Small intestine (tissue), 7 donors: ENCODE data around the gene TEX48. TPM values are rescaled to one million over a fixed set of nuclear protein-coding genes. Genes with fewer than 3 reads are reported as not detected.

Experiments used
- DNase-seq, 2 donors: peaks; one replicate each; pipeline versions ENCODE4 v3.0.0 to v3.0.0-alpha.2; 2013
- FAIRE-seq: peaks from 2 replicates; lab custom pipeline; 2012; peaks lifted over from hg19 to GRCh38; lab: Jason Lieb, UNC
- H3K27ac ChIP-seq, 3 donors: one replicate each; pipeline ENCODE4 v1.5.1; 2013; ENCODE audit warnings: low read length in 2 of 3, mild to moderate bottlenecking in 2 of 3, control low read depth in 1 of 3, inconsistent platforms in 1 of 3, low read depth in 1 of 3, moderate library complexity in 1 of 3
- H3K27me3 ChIP-seq, 3 donors: one replicate each; pipeline ENCODE4 v1.6.1; 2013; ENCODE audit warnings: low read length in 3 of 3, inconsistent platforms in 1 of 3; ENCODE audit not compliant: control insufficient read depth in 3 of 3, insufficient read depth in 3 of 3
- H3K36me3 ChIP-seq, 3 donors: one replicate each; pipeline ENCODE4 v1.6.1; 2013; ENCODE audit warnings: low read length in 3 of 3, inconsistent platforms in 1 of 3, low read depth in 1 of 3, mild to moderate bottlenecking in 1 of 3, moderate library complexity in 1 of 3; ENCODE audit not compliant: control insufficient read depth in 3 of 3, insufficient read depth in 2 of 3
- H3K4me1 ChIP-seq, 3 donors: one replicate each; pipeline ENCODE4 v1.6.1; 2013; ENCODE audit warnings: low read length in 2 of 3, inconsistent platforms in 1 of 3, low read depth in 1 of 3, mild to moderate bottlenecking in 1 of 3, moderate library complexity in 1 of 3; ENCODE audit not compliant: control insufficient read depth in 3 of 3, insufficient read depth in 2 of 3
- H3K4me3 ChIP-seq, 3 donors: one replicate each; pipeline ENCODE4 v1.5.1; 2013; ENCODE audit warnings: low read length in 3 of 3, control low read depth in 1 of 3, inconsistent platforms in 1 of 3, low read depth in 1 of 3, mild to moderate bottlenecking in 1 of 3, moderate library complexity in 1 of 3
- H3K9me3 ChIP-seq, 2 donors: one replicate each; pipeline ENCODE4 v1.6.1; 2013; ENCODE audit warnings: low read depth in 1 of 2, low read length in 1 of 2; ENCODE audit not compliant: control insufficient read depth in 2 of 2, insufficient read depth in 1 of 2
- WGBS, 3 donors: extraction: QIAGEN DNeasy Blood & Tissue Kit; methylation state at CpG; one replicate each; pipeline ENCODE4 v1.1.7; 2013; 5-methylcytosine and 5-hydroxymethylcytosine counted together
- polyA plus RNA-seq, 4 donors: library from polyadenylated mRNA; stranded (reverse) in 3 of 4; unstranded in 1 of 4; fragments of 200-250 nt in 3 of 4; fragments of 120-200 nt in 1 of 4; gene quantifications; one replicate each; pipeline versions ENCODE4 v1.2.1 to v1.2.3, GENCODE V29; 2013
- donor health status: healthy with polysubstance abuse.
- donor health status: control.
- donor health status: control.
- donor health status: Bipolar disorder and iron deficiency.
- donor health status: healthy.

The TEX48 gene
- polyA plus RNA-seq, 4 donors = not detected

GRCh38 chr9:114690308-114690707 lies 8.3 kb upstream of the TEX48 start:
- no peaks in the 10 kb centered on the region for H3K36me3 ChIP-seq
- H3K27ac ChIP-seq = no peak overlapping the region
- no peaks in the 10 kb centered on the region for H3K9me3 ChIP-seq
- no peaks in the 10 kb centered on the region for H3K4me1 ChIP-seq
- peaks cover 0 to 2% (median 0%) of the 10 kb centered on the region in 3 donors for H3K27me3 ChIP-seq
- WGBS, 3 donors = 91 to 93% (median 91%) methylated on average over 4 of the region's 4 CpGs
- H3K4me3 ChIP-seq = no peak overlapping the region
- no peak for DNase-seq
- no peak for FAIRE-seq

- no peak for FAIRE-seq
- Histone ChIP-seq H3K4me1 (no peaks in the 10 kb centered on the region), H3K27ac (no peak overlapping the region), H3K27me3 (peaks cover 0 to 2% (median 0%) of the 10 kb centered on the region in 3 donors), H3K4me3 (no peak overlapping the region), H3K9me3 (no peaks in the 10 kb centered on the region), H3K36me3 (no peaks in the 10 kb centered on the region)
- WGBS, 3 donors = 89 to 94% (median 92%) methylated on average over 7 of the region's 7 CpGs
- no peak for DNase-seq
Measured at GRCh38 chr9:114689813-114690212, 7.8 kb upstream of the TEX48 start.

- H3K4me1 ChIP-seq = no peaks in the 10 kb centered on the region
- DNase-seq (no peak), FAIRE-seq (no peak)
- H3K4me3 ChIP-seq = no peak overlapping the region
- H3K27ac ChIP-seq = no peak overlapping the region
- no peaks in the 10 kb centered on the region for H3K36me3 ChIP-seq
- H3K9me3 ChIP-seq = no peaks in the 10 kb centered on the region
- 89 to 96% (median 93%) methylated on average over 3 of the region's 3 CpGs for WGBS, 3 donors
- peaks cover 0 to 2% (median 0%) of the 10 kb centered on the region in 3 donors for H3K27me3 ChIP-seq
Measured at GRCh38 chr9:114688909-114689610, 7.1 kb upstream of the TEX48 start.

- FAIRE-seq = no peak
- H3K27me3 ChIP-seq = peaks cover 0 to 2% (median 0%) of the 10 kb centered on the region in 3 donors
- 83 to 92% (median 91%) methylated on average over 4 of the region's 4 CpGs for WGBS, 3 donors
Measured at GRCh38 chr9:114688379-114688778, 6.4 kb upstream of the TEX48 start.

GRCh38 chr9:114687034-114687433 lies 5.0 kb upstream of the TEX48 start:
- H3K27me3 ChIP-seq = peaks cover 0 to 2% (median 0%) of the 10 kb centered on the region in 3 donors
- H3K4me1 ChIP-seq = no peaks in the 10 kb centered on the region
- H3K27ac ChIP-seq = no peak overlapping the region
- H3K36me3 ChIP-seq = no peaks in the 10 kb centered on the region
- H3K4me3 ChIP-seq = no peak overlapping the region
- no peaks in the 10 kb centered on the region for H3K9me3 ChIP-seq
- no peak for DNase-seq
- FAIRE-seq = no peak

More at GRCh38 chr9:114688379-114688778, 6.4 kb upstream of the TEX48 start:
- H3K36me3 ChIP-seq = no peaks in the 10 kb centered on the region
- H3K27ac ChIP-seq = no peak overlapping the region
- H3K4me3 ChIP-seq = no peak overlapping the region
- no peak for DNase-seq
- no peaks in the 10 kb centered on the region for H3K9me3 ChIP-seq
- no peaks in the 10 kb centered on the region for H3K4me1 ChIP-seq

GRCh38 chr9:114685951-114686350 lies 4.0 kb upstream of the TEX48 start:
- DNase-seq (no peak), FAIRE-seq (no peak)
- Histone ChIP-seq H3K27me3 (no peaks in the 10 kb centered on the region), H3K27ac (no peak overlapping the region), H3K4me1 (no peaks in the 10 kb centered on the region), H3K36me3 (no peaks in the 10 kb centered on the region), H3K9me3 (no peaks in the 10 kb centered on the region), H3K4me3 (no peak overlapping the region)
- 67 to 85% (median 81%) methylated on average over 5 of the region's 5 CpGs for WGBS, 3 donors

GRCh38 chr9:114684036-114684435 lies 2.0 kb upstream of the TEX48 start:
- FAIRE-seq (no peak), DNase-seq (no peak)
- Histone ChIP-seq H3K36me3 (no peaks in the 10 kb centered on the region), H3K27ac (no peak overlapping the region), H3K4me1 (no peaks in the 10 kb centered on the region), H3K4me3 (no peak overlapping the region), H3K27me3 (no peaks in the 10 kb centered on the region), H3K9me3 (no peaks in the 10 kb centered on the region)
- WGBS, 3 donors = 81 to 86% (median 84%) methylated on average over 6 of the region's 6 CpGs

- Histone ChIP-seq H3K36me3 (no peaks in the 10 kb centered on the region), H3K9me3 (no peaks in the 10 kb centered on the region), H3K4me3 (no peak overlapping the region), H3K27me3 (no peaks in the 10 kb centered on the region), H3K4me1 (no peaks in the 10 kb centered on the region), H3K27ac (no peak overlapping the region)
- WGBS, 3 donors = 89 to 91% (median 91%) methylated on average over 3 of the region's 3 CpGs
- FAIRE-seq (no peak), DNase-seq (no peak)
Measured at GRCh38 chr9:114682846-114683245, 854 bp upstream of the TEX48 start.
